Measurements from ENCODE around the gene PSMA8.
"Not testable (repeated sequence)": the region's sequence is repeated elsewhere in the genome, so short reads cannot be mapped to it uniquely, and the experiment has no call there.

PSMA8 gene

GRCh38 chr18:26228562-26229260 is 95.0 kb downstream of the PSMA8 start:
- FAIRE-seq = no peak
- no peak for TF ChIP-seq PAX5 (IDR thresholded peaks at IDR 0.05; ENCODE audit: insufficient read depth, low read length, severe bottlenecking)

GRCh38 chr18:26230497-26230896 is 96.8 kb downstream of the PSMA8 start:
- TF ChIP-seq TAF1 (IDR thresholded peaks at IDR 0.05; ENCODE audit: low read depth, low read length) (no peak), POLR2AphosphoS5 (IDR thresholded peaks at IDR 0.05; ENCODE audit: low read depth, low read length) (no peak), POU2F2 (IDR thresholded peaks at IDR 0.05; ENCODE audit: low read depth, low read length) (no peak), PAX5 (IDR thresholded peaks at IDR 0.05; ENCODE audit: insufficient read depth, low read length, severe bottlenecking) (no peak), SPI1 (IDR thresholded peaks at IDR 0.05; ENCODE audit: low read depth, low read length) (no peak), POLR2A (IDR thresholded peaks at IDR 0.05; ENCODE audit: low read depth, low read length) (no peak)
- no peak for FAIRE-seq
- no peak for DNase-seq (ENCODE audit: insufficient read length, low spot score)

More at GRCh38 chr18:26228562-26229260, 95.0 kb downstream of the PSMA8 start:
- DNase-seq (ENCODE audit: insufficient read length, low spot score) = no peak

DNA sequence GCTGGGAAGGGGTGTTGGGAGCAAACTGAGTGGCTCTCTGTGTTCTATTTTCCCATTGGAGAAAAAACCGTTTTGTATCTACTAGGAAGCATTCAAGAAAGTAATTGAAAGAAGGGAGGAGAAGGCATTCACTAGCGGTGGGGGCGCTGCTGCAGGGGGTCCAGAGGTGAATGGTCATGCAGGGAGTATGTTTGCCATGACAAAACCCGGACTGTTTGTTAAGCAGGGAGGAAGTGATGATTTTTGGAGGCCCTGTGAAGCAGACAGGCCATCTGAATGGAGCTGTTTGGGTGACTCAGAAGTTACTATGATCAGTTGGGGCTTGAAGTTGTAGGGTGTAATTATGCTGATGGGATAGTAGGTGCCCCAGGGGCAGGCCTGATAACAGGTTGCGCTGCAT is 99.5 kb downstream of the PSMA8 start:
- DNase-seq (ENCODE audit: insufficient read length, low spot score) (no peak), FAIRE-seq (no peak)
- TF ChIP-seq SPI1 (IDR thresholded peaks at IDR 0.05; ENCODE audit: low read depth, low read length) (0 out of 2 replicates have a peak, but pooled peaks have one; percentile 0), TAF1 (IDR thresholded peaks at IDR 0.05; ENCODE audit: low read depth, low read length) (no peak)

DNA sequence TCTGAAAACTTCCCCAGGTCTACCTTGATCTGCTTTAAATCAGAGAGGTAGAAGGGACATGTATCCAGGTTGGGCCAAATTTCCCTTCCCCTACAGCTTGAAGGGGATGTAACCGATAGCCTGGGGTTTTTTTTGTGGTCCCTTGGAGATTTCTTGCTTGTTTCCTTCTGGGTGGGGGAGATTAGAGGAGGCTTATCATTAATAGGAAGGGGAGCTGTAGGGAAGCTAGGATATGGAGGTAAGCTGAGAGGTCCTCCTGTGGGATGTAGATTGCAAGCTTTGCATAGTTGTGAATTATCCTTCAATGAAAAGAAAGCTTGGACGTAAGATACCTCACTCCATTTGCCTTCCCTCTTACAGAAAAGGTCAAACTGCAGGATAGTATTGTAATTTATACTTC is 103.7 kb downstream of the PSMA8 start:
- not testable (repeated sequence) for FAIRE-seq; DNase-seq (ENCODE audit: insufficient read length, low spot score)

GRCh38 chr18:26238718-26239117 is 105.0 kb downstream of the PSMA8 start:
- not testable (repeated sequence) for FAIRE-seq; DNase-seq (ENCODE audit: insufficient read length, low spot score)

DNA sequence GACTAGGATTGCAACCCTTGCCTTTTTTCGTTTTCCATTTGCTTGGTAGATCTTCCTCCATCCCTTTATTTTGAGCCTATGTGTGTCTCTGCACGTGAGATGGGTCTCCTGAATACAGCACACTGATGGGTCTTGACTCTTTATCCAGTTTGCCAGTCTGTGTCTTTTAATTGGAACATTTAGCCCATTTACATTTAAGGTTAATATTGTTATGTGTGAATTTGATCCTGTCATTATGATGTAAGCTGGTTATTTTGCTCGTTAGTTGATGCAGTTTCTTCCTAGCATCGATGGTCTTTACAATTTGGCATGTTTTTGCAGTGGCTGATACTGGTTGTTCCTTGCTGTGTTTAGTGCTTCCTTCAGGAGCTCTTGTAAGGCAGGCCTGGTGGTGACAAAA is 108.7 kb downstream of the PSMA8 start:
- not testable (repeated sequence) for DNase-seq (ENCODE audit: insufficient read length, low spot score)

More for the DNA sequence above, 108.7 kb downstream of the PSMA8 start:
- not testable (repeated sequence) for FAIRE-seq

Measured in GM12891 (cell line).